Hepatocyte (in vitro differentiated cells): Measurements from ENCODE around the gene SEC61A1. TPM values are rescaled to one million over a fixed set of nuclear protein-coding genes. Genes with fewer than 3 reads are reported as not detected.

Experiments
- DNase-seq: peaks from one replicate; pipeline ENCODE4 v3.0.0-alpha.2; 2016; ENCODE audit warnings: low spot score
- H2AFZ ChIP-seq: fragments of 200-600 bp; sonication (generic); 2 replicates; pipeline ENCODE4 v1.6.0; 2016; ENCODE audit warnings: antibody characterized with exemption, mild to moderate bottlenecking
- H3K27ac ChIP-seq: fragments of 200-600 bp; sonication (generic); 2 replicates; pipeline ENCODE4 v1.5.1; 2016; ENCODE audit warnings: mild to moderate bottlenecking
- H3K27me3 ChIP-seq: fragments of 200-600 bp; sonication (generic); 2 replicates; pipeline ENCODE4 v1.6.1; 2016
- H3K36me3 ChIP-seq: fragments of 200-600 bp; sonication (generic); replicated peaks from 2 replicates; pipeline ENCODE4 v1.5.1; 2016; ENCODE audit warnings: low read depth; ENCODE audit not compliant: insufficient read depth
- H3K4me1 ChIP-seq: fragments of 200-600 bp; sonication (generic); 2 replicates; pipeline ENCODE4 v1.5.1; 2016; ENCODE audit warnings: mild to moderate bottlenecking, moderate library complexity; ENCODE audit not compliant: insufficient read depth
- H3K4me2 ChIP-seq: fragments of 200-600 bp; sonication (generic); 2 replicates; pipeline ENCODE4 v1.6.0; 2016
- H3K4me3 ChIP-seq: fragments of 200-600 bp; sonication (generic); 2 replicates; pipeline ENCODE4 v1.5.1; 2016; ENCODE audit warnings: mild to moderate bottlenecking
- H3K79me2 ChIP-seq: fragments of 200-600 bp; sonication (generic); 2 replicates; pipeline ENCODE4 v1.6.0; 2017; ENCODE audit warnings: mild to moderate bottlenecking
- H3K9me2 ChIP-seq: fragments of 200-600 bp; sonication (generic); replicated peaks from 2 replicates; pipeline ENCODE4 v1.6.0; 2017; ENCODE audit warnings: mild to moderate bottlenecking; ENCODE audit not compliant: insufficient read depth
- H3K9me3 ChIP-seq: fragments of 200-600 bp; sonication (generic); 2 replicates; pipeline ENCODE4 v1.5.1; 2016; ENCODE audit warnings: low read depth, mild to moderate bottlenecking
- H4K20me1 ChIP-seq: fragments of 200-600 bp; sonication (generic); 2 replicates; pipeline ENCODE4 v1.6.0; 2016; ENCODE audit warnings: mild to moderate bottlenecking; ENCODE audit not compliant: insufficient read depth, poor library complexity, severe bottlenecking
- CTCF ChIP-seq: fragments of 200-600 bp; sonication (generic); IDR thresholded peaks from 2 replicates; pipeline ENCODE4 v1.5.1; 2016; ENCODE audit warnings: antibody characterized with exemption, mild to moderate bottlenecking; ENCODE audit not compliant: poor library complexity
- EZH2 ChIP-seq: fragments of 200-600 bp; sonication (generic); IDR thresholded peaks from 2 replicates; pipeline ENCODE4 v1.6.1; 2016; ENCODE audit warnings: antibody characterized with exemption, mild to moderate bottlenecking, borderline replicate concordance
- EZH2phosphoT487 ChIP-seq: fragments of 200-600 bp; sonication (generic); IDR thresholded peaks from one replicate; pipeline ENCODE4 v1.6.1; 2018; ENCODE audit warnings: antibody characterized with exemption, mild to moderate bottlenecking, low read depth, moderate library complexity; ENCODE audit not compliant: unreplicated experiment, severe bottlenecking
- WGBS: methylation state at CpG from one replicate; pipeline ENCODE4 v1.1.6; 2016; ENCODE audit warnings: low lambda C conversion rate; ENCODE audit errors: missing lambda C conversion rate; 5-methylcytosine and 5-hydroxymethylcytosine counted together
- polyA plus RNA-seq: library from polyadenylated mRNA; unstranded; fragments of >200 nt; fragmentation: Nextera tagmentation; extraction: Ambion mirVana; gene quantifications from 2 replicates; pipeline ENCODE4 v1.2.1, GENCODE V29; 2016
- total RNA-seq: library from RNA; depleted of rRNA; stranded (reverse); fragments of >200 nt; gene quantifications from 2 replicates; pipeline ENCODE4 v1.2.3, GENCODE V29; 2014

SEC61A1 gene
- total and polyA plus RNA-seq, 2 experiments from 2014 or later = 268 to 299 TPM

- 8% methylated on average over 55 of the region's 79 CpGs for WGBS
- TF ChIP-seq CTCF = no peak
- TF ChIP-seq EZH2phosphoT487 = no peak
- TF ChIP-seq EZH2 = no peak
- H3K4me1 ChIP-seq = peaks cover 22% of the 10 kb centered on the region
- H3K4me3 ChIP-seq = no peak overlapping the region
- H2AFZ ChIP-seq = no peak overlapping the region
- no peaks in the 10 kb centered on the region for H3K9me2 ChIP-seq
- no peaks in the 10 kb centered on the region for H3K27me3 ChIP-seq
- peak; percentile 57 for DNase-seq
- H3K36me3 ChIP-seq = no peaks in the 10 kb centered on the region
- no peaks in the 10 kb centered on the region for H3K9me3 ChIP-seq
- H3K4me2 ChIP-seq = peak overlapping the region; percentile 94
- no peaks in the 10 kb centered on the region for H3K79me2 ChIP-seq
- H3K27ac ChIP-seq = no peak overlapping the region
- H4K20me1 ChIP-seq = peaks cover 26% of the 10 kb centered on the region
These were observed 24.4 kb downstream of the SEC61A1 start for GRCh38 chr3:128076483-128077201.

- WGBS = 28% methylated on average over 5 of the region's 11 CpGs
- H3K36me3 ChIP-seq = no peaks in the 10 kb centered on the region
- H4K20me1 ChIP-seq = peaks cover 23% of the 10 kb centered on the region
- H3K9me2 ChIP-seq = no peaks in the 10 kb centered on the region
- H3K9me3 ChIP-seq = no peaks in the 10 kb centered on the region
- no peak for DNase-seq
- no peak overlapping the region for H3K27ac ChIP-seq
- H3K4me1 ChIP-seq = peaks cover 22% of the 10 kb centered on the region
- no peaks in the 10 kb centered on the region for H3K27me3 ChIP-seq
- TF ChIP-seq EZH2 = no peak
- no peak for TF ChIP-seq EZH2phosphoT487
- TF ChIP-seq CTCF = no peak
- H2AFZ ChIP-seq = no peak overlapping the region
- no peaks in the 10 kb centered on the region for H3K79me2 ChIP-seq
- H3K4me3 ChIP-seq = no peak overlapping the region
- peak overlapping the region; percentile 94 for H3K4me2 ChIP-seq
These were observed 25.0 kb downstream of the SEC61A1 start for GRCh38 chr3:128077202-128077624.

GRCh38 chr3:128077665-128078064, 25.4 kb downstream of the SEC61A1 start:
- H3K79me2 ChIP-seq = no peaks in the 10 kb centered on the region
- H3K36me3 ChIP-seq = no peaks in the 10 kb centered on the region
- peaks cover 22% of the 10 kb centered on the region for H3K4me1 ChIP-seq
- no peak for TF ChIP-seq EZH2
- no peak for TF ChIP-seq CTCF
- no peak for TF ChIP-seq EZH2phosphoT487
- H3K4me3 ChIP-seq = no peak overlapping the region
- no peak overlapping the region for H2AFZ ChIP-seq
- no peak overlapping the region for H3K27ac ChIP-seq
- H3K4me2 ChIP-seq = peak overlapping the region; percentile 94
- H3K27me3 ChIP-seq = no peaks in the 10 kb centered on the region
- H3K9me2 ChIP-seq = no peaks in the 10 kb centered on the region
- WGBS = 43% methylated on average over 1 of the region's 1 CpG
- H4K20me1 ChIP-seq = peaks cover 20% of the 10 kb centered on the region
- no peak for DNase-seq
- no peaks in the 10 kb centered on the region for H3K9me3 ChIP-seq
